H9 (cell line): Measurements from ENCODE around the gene DEPP1. TPM values are rescaled to one million over a fixed set of nuclear protein-coding genes. Genes with fewer than 3 reads are reported as not detected.

Experiments
- DNase-seq: peaks from one replicate; pipeline ENCODE4 v3.0.0-alpha.2; 2017
- H2AFZ ChIP-seq: one replicate; pipeline ENCODE4 v1.6.1; 2013; ENCODE audit warnings: mild to moderate bottlenecking, low read length, control low read depth, moderate library complexity
- H2AK5ac ChIP-seq: 2 replicates; pipeline ENCODE4 v1.6.1; 2013; ENCODE audit warnings: low read length, control low read depth, mixed read lengths; ENCODE audit not compliant: insufficient read length
- H2BK120ac ChIP-seq: one replicate; pipeline ENCODE4 v1.6.1; 2013; ENCODE audit warnings: low read depth, mild to moderate bottlenecking, low read length, control low read depth, inconsistent platforms; ENCODE audit not compliant: poor library complexity, severe bottlenecking
- H2BK12ac ChIP-seq: 2 replicates; pipeline ENCODE4 v1.6.1; 2013; ENCODE audit warnings: low read length, control low read depth, mixed read lengths, low read depth; ENCODE audit not compliant: insufficient read length
- H2BK15ac ChIP-seq: 2 replicates; pipeline ENCODE4 v1.6.1; 2013; ENCODE audit warnings: low read depth, low read length, control low read depth
- H2BK20ac ChIP-seq: one replicate; pipeline ENCODE4 v1.6.1; 2013; ENCODE audit warnings: low read depth, mild to moderate bottlenecking, low read length, control low read depth, inconsistent platforms; ENCODE audit not compliant: poor library complexity, severe bottlenecking
- H2BK5ac ChIP-seq: 2 replicates; pipeline ENCODE4 v1.6.1; 2013; ENCODE audit warnings: low read length, control low read depth, mixed read lengths; ENCODE audit not compliant: insufficient read length
- H3K14ac ChIP-seq: 2 replicates; pipeline ENCODE4 v1.6.1; 2013; ENCODE audit warnings: low read length, control low read depth; ENCODE audit not compliant: insufficient read depth
- H3K18ac ChIP-seq: 2 replicates; pipeline ENCODE4 v1.6.1; 2013; ENCODE audit warnings: low read depth, mild to moderate bottlenecking, mixed read lengths, low read length, control low read depth; ENCODE audit not compliant: insufficient read length
- H3K23ac ChIP-seq: 2 replicates; pipeline ENCODE4 v1.6.1; 2013; ENCODE audit warnings: low read length, control low read depth, mixed read lengths, low read depth; ENCODE audit not compliant: insufficient read length
- H3K23me2 ChIP-seq: 2 replicates; pipeline ENCODE4 v1.6.1; 2013; ENCODE audit warnings: low read depth, mild to moderate bottlenecking, mixed read lengths, low read length, control low read depth; ENCODE audit not compliant: insufficient read length, poor library complexity, severe bottlenecking
- H3K27ac ChIP-seq: 2 replicates; pipeline ENCODE4 v1.5.1; 2013; ENCODE audit warnings: low read length, control low read depth, mixed read lengths, low read depth; ENCODE audit not compliant: insufficient read length
- H3K27me3 ChIP-seq: 2 replicates; pipeline ENCODE4 v1.6.1; 2013; ENCODE audit warnings: low read length, control low read depth, inconsistent platforms; ENCODE audit not compliant: insufficient read depth
- H3K4ac ChIP-seq: 2 replicates; pipeline ENCODE4 v1.6.1; 2013; ENCODE audit warnings: low read depth, mild to moderate bottlenecking, control low read depth, inconsistent platforms, low read length, moderate library complexity
- H3K4me1 ChIP-seq: 2 replicates; pipeline ENCODE4 v1.6.1; 2013; ENCODE audit warnings: low read length, control low read depth, inconsistent platforms; ENCODE audit not compliant: insufficient read depth
- H3K4me2 ChIP-seq: 2 replicates; pipeline ENCODE4 v1.6.1; 2013; ENCODE audit warnings: low read length, control low read depth, mixed read lengths; ENCODE audit not compliant: insufficient read length, insufficient read depth
- H3K56ac ChIP-seq: 2 replicates; pipeline ENCODE4 v1.6.1; 2013; ENCODE audit warnings: low read depth, mild to moderate bottlenecking, mixed read lengths, low read length, control low read depth; ENCODE audit not compliant: insufficient read length
- H3K79me1 ChIP-seq: 2 replicates; pipeline ENCODE4 v1.6.1; 2013; ENCODE audit warnings: low read depth, mild to moderate bottlenecking, moderate library complexity, low read length, control low read depth, inconsistent platforms; ENCODE audit not compliant: insufficient read depth, poor library complexity, severe bottlenecking
- H3K79me2 ChIP-seq: 2 replicates; pipeline ENCODE4 v1.6.1; 2013; ENCODE audit warnings: low read length, control low read depth, inconsistent platforms; ENCODE audit not compliant: insufficient read depth
- H3K9ac ChIP-seq: 2 replicates; pipeline ENCODE4 v1.6.1; 2013; ENCODE audit warnings: low read length, control low read depth, mixed read lengths; ENCODE audit not compliant: insufficient read length; ENCODE audit errors: extremely low read depth
- H3K9me3 ChIP-seq: one replicate; pipeline ENCODE4 v1.6.1; 2013; ENCODE audit warnings: low read depth, low read length, inconsistent platforms; ENCODE audit not compliant: control insufficient read depth
- H3T11ph ChIP-seq: one replicate; pipeline ENCODE4 v1.6.1; 2013; ENCODE audit warnings: mild to moderate bottlenecking, low read length, control low read depth, inconsistent platforms
- H4K20me1 ChIP-seq: one replicate; pipeline ENCODE4 v1.6.1; 2013; ENCODE audit not compliant: control insufficient read depth, insufficient read length, insufficient read depth
- H4K5ac ChIP-seq: 2 replicates; pipeline ENCODE4 v1.6.1; 2013; ENCODE audit warnings: low read depth, mild to moderate bottlenecking, mixed read lengths, low read length, control low read depth; ENCODE audit not compliant: insufficient read length
- H4K8ac ChIP-seq: replicated peaks from 2 replicates; pipeline ENCODE4 v1.6.1; 2013; ENCODE audit warnings: low read length, control low read depth, mixed read lengths, low read depth; ENCODE audit not compliant: insufficient read length
- H4K91ac ChIP-seq: 2 replicates; pipeline ENCODE4 v1.6.1; 2013; ENCODE audit warnings: low read depth, mild to moderate bottlenecking, moderate library complexity, mixed read lengths, low read length, control low read depth; ENCODE audit not compliant: insufficient read length
- H3K27ac Mint-ChIP-seq, 3 experiments: 2 replicates in 2 of 3; 3 replicates in 1 of 3; pipeline ENCODE4 v1.8.0; 2020 to 2021; ENCODE audit warnings: mixed read lengths in 3 of 3, mild to moderate bottlenecking in 1 of 3, moderate library complexity in 1 of 3
- H3K27me3 Mint-ChIP-seq: 2 replicates; pipeline ENCODE4 v1.8.0; 2021; ENCODE audit warnings: low read depth, mild to moderate bottlenecking, moderate library complexity, mixed read lengths
- H3K36me3 Mint-ChIP-seq, 3 experiments: 2 replicates in 2 of 3; 3 replicates in 1 of 3; pipeline ENCODE4 v1.8.0; 2020 to 2021; ENCODE audit warnings: low read depth in 3 of 3, mixed read lengths in 3 of 3; ENCODE audit not compliant: insufficient read depth in 1 of 3
- H3K4me1 Mint-ChIP-seq, 2 experiments: 2 replicates each; pipeline ENCODE4 v1.8.0; 2020; ENCODE audit warnings: mixed read lengths in 2 of 2
- H3K4me3 Mint-ChIP-seq, 2 experiments: 2 replicates in 1 of 2; 3 replicates in 1 of 2; pipeline ENCODE4 v1.8.0; 2020 to 2021; ENCODE audit warnings: mild to moderate bottlenecking in 2 of 2, mixed read lengths in 2 of 2, moderate library complexity in 1 of 2
- H3K9me3 Mint-ChIP-seq, 2 experiments: 2 replicates in 1 of 2; 3 replicates in 1 of 2; pipeline ENCODE4 v1.8.0; 2020; ENCODE audit warnings: mild to moderate bottlenecking in 2 of 2, mixed read lengths in 2 of 2, moderate library complexity in 1 of 2
- WGBS: extraction: QIAGEN DNeasy Blood & Tissue Kit; methylation state at CpG from one replicate; pipeline ENCODE4 v1.1.7; 2013; ENCODE audit warnings: missing lambda C conversion rate, low lambda C conversion rate, mixed read lengths; ENCODE audit not compliant: insufficient read length; ENCODE audit errors: extremely low coverage; 5-methylcytosine and 5-hydroxymethylcytosine counted together
- total RNA-seq: library from RNA; stranded (reverse); gene quantifications from 2 replicates; pipeline ENCODE4 v1.2.1, GENCODE V29; 2021
- TF ChIP-seq, protein P1 (sequence below): fragments of 200-600 bp; sonication (generic); conservative IDR thresholded peaks from 3 replicates; pipeline ENCODE4 v1.8.0; 2021; ENCODE audit warnings: antibody characterized with exemption, mild to moderate bottlenecking

DEPP1 gene
- total RNA-seq, 1 experiment from 2014 or later = 2.4 TPM

GRCh38 chr10:44998146-44998631, 19.6 kb upstream of the DEPP1 start:
- no CpG with 5 or more reads among the region's 6 CpGs for WGBS
- no peak overlapping the region for H2BK12ac ChIP-seq
- TF ChIP-seq, protein P1, sequence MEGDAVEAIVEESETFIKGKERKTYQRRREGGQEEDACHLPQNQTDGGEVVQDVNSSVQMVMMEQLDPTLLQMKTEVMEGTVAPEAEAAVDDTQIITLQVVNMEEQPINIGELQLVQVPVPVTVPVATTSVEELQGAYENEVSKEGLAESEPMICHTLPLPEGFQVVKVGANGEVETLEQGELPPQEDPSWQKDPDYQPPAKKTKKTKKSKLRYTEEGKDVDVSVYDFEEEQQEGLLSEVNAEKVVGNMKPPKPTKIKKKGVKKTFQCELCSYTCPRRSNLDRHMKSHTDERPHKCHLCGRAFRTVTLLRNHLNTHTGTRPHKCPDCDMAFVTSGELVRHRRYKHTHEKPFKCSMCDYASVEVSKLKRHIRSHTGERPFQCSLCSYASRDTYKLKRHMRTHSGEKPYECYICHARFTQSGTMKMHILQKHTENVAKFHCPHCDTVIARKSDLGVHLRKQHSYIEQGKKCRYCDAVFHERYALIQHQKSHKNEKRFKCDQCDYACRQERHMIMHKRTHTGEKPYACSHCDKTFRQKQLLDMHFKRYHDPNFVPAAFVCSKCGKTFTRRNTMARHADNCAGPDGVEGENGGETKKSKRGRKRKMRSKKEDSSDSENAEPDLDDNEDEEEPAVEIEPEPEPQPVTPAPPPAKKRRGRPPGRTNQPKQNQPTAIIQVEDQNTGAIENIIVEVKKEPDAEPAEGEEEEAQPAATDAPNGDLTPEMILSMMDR = no peak
- no peak overlapping the region for H2BK5ac ChIP-seq
- no peak overlapping the region for H4K8ac ChIP-seq
- no peak overlapping the region for H2BK20ac ChIP-seq
- no peak overlapping the region for H3K56ac ChIP-seq
- H3K4me2 ChIP-seq = no peak overlapping the region
- no peak overlapping the region for H3K18ac ChIP-seq
- H3K79me1 ChIP-seq = peaks cover 2% of the 10 kb centered on the region
- peaks cover 12% of the 10 kb centered on the region for H3K27me3 Mint-ChIP-seq
- no peaks in the 10 kb centered on the region; the same call in none of the 2 replicates for H3K4me1 ChIP-seq
- H3K79me2 ChIP-seq = no peaks in the 10 kb centered on the region; the same call in 1 of the 2 replicates
- H3K27ac Mint-ChIP-seq = no peak overlapping the region
- no peaks in the 10 kb centered on the region for H4K20me1 ChIP-seq
- no peak overlapping the region for H3K23ac ChIP-seq
- H3K4me3 Mint-ChIP-seq = no peak overlapping the region
- no peak overlapping the region for H3K9ac ChIP-seq
- peaks cover 7 to 22% (median 11%) of the 10 kb centered on the region in 3 experiments for H3K36me3 Mint-ChIP-seq
- DNase-seq = no peak
- no peaks in the 10 kb centered on the region for H3K27me3 ChIP-seq
- no peak overlapping the region for H3K4ac ChIP-seq
- H2AK5ac ChIP-seq = no peak overlapping the region
- no peak overlapping the region for H4K91ac ChIP-seq
- no peaks in the 10 kb centered on the region for H3K9me3 ChIP-seq
- no peak overlapping the region for H3K27ac ChIP-seq
- H4K5ac ChIP-seq = no peak overlapping the region
- H3T11ph ChIP-seq = no peak overlapping the region
- peaks cover 5 to 18% of the 10 kb centered on the region in 2 experiments; a peak in 4 of 5 replicates for H3K9me3 Mint-ChIP-seq
- H2BK15ac ChIP-seq = no peak overlapping the region
- H3K23me2 ChIP-seq = peaks cover 5% of the 10 kb centered on the region
- no peak overlapping the region for H2AFZ ChIP-seq
- no peak overlapping the region for H3K14ac ChIP-seq
- H2BK120ac ChIP-seq = no peak overlapping the region
- peaks cover 46 to 48% of the 10 kb centered on the region in 2 experiments for H3K4me1 Mint-ChIP-seq
